HUDEP-2 (cell line): ENCODE measurements around the gene C2CD5.
"Not testable (repeated sequence)": the region's sequence is repeated elsewhere in the genome, so short reads cannot be mapped to it uniquely, and the experiment has no call there.

Experiments
- DNase-seq, 76 experiments: peaks; one replicate each; lab custom pipeline; 2025; ENCODE audit not compliant: unreplicated experiment in 76 of 76; lab: John Stamatoyannopoulos, UW

Gene C2CD5

GRCh38 chr12:22536971-22537544 is 7.3 kb downstream of the C2CD5 start:
- DNase-seq, result no peak

GRCh38 chr12:22536346-22536945 is 7.9 kb downstream of the C2CD5 start:
- no peak for DNase-seq

- DNase-seq, result no peak
These were observed 8.9 kb downstream of the C2CD5 start for GRCh38 chr12:22535478-22535877.

- DNase-seq, result no peak
These were observed 9.3 kb downstream of the C2CD5 start for GRCh38 chr12:22535038-22535437.

- no peak for DNase-seq
These were observed 11.2 kb downstream of the C2CD5 start for GRCh38 chr12:22533155-22533554.

GRCh38 chr12:22532317-22532716 is 12.0 kb downstream of the C2CD5 start:
- DNase-seq, result no peak

GRCh38 chr12:22531205-22531604 is 13.1 kb downstream of the C2CD5 start:
- no peak for DNase-seq

GRCh38 chr12:22529281-22530060 is 14.9 kb downstream of the C2CD5 start:
- peak in 9 of 76 experiments; percentile 4 to 53 (median 20) for DNase-seq

GRCh38 chr12:22527999-22528398 is 16.3 kb downstream of the C2CD5 start:
- DNase-seq, result no peak

- DNase-seq, result no peak
These were observed 17.5 kb downstream of the C2CD5 start for GRCh38 chr12:22526836-22527235.

- DNase-seq, result no peak
These were observed 18.9 kb downstream of the C2CD5 start for GRCh38 chr12:22525426-22525825.

- no peak for DNase-seq
These were observed 25.3 kb downstream of the C2CD5 start for GRCh38 chr12:22518998-22519397.

- DNase-seq, result no peak
These were observed 26.2 kb downstream of the C2CD5 start for GRCh38 chr12:22518060-22518719.

GRCh38 chr12:22514875-22515274 is 29.5 kb downstream of the C2CD5 start:
- no peak for DNase-seq

- DNase-seq, result no peak
These were observed 38.5 kb downstream of the C2CD5 start for GRCh38 chr12:22505826-22506225.

GRCh38 chr12:22500100-22500499 is 44.2 kb downstream of the C2CD5 start:
- DNase-seq, result no peak

- DNase-seq, result no peak
These were observed 44.9 kb downstream of the C2CD5 start for GRCh38 chr12:22499445-22499844.

GRCh38 chr12:22494319-22494718 is 50.0 kb downstream of the C2CD5 start:
- DNase-seq, result no peak

GRCh38 chr12:22491034-22491433 is 53.3 kb downstream of the C2CD5 start:
- no peak for DNase-seq

GRCh38 chr12:22488478-22488877 is 55.9 kb downstream of the C2CD5 start:
- DNase-seq, result no peak

- not testable (repeated sequence) for DNase-seq
These were observed 56.7 kb downstream of the C2CD5 start for GRCh38 chr12:22487683-22488082.
